Measurements from ENCODE around the gene ZBTB18.
"Not testable (repeated sequence)": the region's sequence is repeated elsewhere in the genome, so short reads cannot be mapped to it uniquely, and the experiment has no call there.

Gene ZBTB18

DNA sequence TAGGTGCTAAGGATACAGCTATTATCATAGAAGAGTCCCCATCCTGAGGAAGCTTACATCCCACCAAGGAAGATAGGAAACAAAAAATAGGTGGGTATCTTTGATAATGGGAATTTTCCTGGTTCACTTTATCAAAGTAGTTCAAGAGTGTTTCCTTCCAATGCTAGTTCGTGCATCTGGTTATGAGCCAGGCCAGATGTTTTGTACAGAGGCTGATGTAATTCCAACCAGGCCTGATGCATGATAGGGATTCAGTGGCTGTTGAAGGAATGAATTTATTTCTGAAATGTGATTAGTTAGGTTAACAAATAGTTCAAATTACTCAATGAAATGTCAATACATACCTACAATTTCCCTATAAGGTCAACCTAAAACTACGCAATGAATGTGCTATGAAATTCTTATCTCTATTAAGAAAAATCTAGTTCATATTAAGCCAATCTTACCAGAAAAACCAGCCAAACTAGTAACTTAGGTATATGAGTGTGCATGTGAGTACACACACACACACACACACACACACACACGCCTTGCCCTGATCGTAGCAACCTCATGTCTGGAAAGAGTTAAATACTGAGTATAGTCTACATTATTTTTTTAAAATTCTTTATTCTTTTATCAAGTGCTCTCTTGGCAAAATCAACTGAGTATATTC is 9.5 kb upstream of the ZBTB18 start:
- DNase-seq: no peak

DNA sequence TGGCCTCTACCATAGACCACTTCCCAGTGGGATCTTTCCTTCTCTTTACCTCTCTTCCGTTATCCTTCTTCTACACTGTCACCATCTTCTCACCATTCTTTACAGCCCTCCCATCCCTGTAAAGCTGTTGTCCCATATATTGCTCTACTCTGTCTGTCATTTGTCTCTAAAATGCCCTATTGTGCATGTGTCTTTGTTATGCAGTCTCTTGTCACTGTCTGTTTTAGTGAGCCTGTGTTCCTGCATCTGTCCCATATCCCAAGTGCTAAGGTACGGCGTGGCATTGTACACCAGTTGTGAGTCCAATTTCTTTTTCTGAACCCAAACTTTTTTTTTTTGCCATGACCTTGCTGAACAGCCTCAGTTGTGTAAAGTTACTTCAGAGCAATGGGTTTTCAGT is 8.8 kb upstream of the ZBTB18 start:
- DNase-seq: no peak

DNA sequence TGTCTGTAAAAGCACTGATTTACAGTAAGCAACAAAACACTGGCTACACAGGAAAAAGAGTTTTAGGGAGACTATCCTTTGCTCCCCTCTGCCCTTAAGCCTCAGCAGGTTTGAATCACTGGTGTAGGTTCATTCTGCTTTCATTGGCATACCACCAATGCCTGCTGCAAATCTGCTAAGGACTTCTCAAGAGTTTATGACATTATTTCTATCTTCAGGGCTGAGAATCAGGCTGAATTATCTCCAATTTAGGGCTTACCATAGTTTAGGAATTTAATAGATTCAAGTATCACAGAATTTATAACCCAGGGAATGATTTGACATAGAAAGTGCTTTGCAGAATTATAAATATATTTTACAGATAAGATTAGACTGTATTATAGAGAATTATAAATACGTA is 6.7 kb upstream of the ZBTB18 start:
- DNase-seq: no peak

DNA sequence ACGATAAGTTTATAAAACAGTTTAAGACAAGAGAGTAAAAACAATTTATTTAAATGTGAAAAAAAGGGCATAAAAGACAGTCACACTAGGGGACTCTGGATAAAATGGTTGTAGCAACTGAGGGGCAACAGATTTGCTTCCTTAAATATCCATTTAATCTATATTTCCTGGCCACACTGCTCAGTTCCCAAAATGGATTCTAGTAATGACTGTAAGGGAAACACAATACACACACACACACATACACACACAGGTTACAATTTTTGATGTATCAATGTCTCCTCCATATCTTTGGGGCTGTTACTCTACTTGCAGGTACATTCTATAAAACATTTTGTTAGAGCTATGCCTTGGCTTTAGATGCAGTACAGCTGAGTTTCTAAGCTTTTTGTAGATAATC is 4.8 kb upstream of the ZBTB18 start:
- DNase-seq: not testable (repeated sequence)

DNA sequence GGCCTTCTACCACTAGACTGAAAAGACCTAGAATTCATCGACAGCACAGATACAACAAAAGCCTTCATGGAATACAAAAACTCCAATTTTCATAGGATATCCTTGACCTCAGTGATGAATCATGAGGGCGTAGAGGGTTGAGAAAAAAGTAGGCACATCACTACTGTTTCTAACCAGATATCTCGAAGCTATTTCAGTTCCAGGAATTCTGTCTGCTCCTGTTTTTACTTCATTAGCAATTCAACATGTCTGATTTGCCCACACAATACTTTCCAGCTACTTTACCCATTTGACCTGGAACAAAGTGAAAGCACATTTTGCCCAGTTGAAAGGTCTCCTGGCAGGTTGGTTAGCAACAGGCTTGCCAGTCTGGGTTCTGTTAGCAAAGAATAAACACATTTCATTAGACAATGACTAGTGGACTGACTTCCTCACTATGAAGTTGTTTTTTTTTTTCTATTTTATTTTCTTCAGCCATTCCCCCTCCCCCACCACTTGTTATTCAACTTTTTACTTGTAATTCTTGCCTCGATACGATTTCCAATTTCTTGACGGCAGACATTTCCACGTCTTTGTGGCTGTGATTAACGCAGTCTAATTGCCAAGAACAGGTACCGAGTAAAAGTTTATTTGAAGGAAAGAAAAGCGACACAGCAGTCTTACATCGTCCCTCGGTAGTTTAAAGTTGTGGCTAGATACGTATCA is 4.0 kb upstream of the ZBTB18 start:
- DNase-seq: no peak

DNA sequence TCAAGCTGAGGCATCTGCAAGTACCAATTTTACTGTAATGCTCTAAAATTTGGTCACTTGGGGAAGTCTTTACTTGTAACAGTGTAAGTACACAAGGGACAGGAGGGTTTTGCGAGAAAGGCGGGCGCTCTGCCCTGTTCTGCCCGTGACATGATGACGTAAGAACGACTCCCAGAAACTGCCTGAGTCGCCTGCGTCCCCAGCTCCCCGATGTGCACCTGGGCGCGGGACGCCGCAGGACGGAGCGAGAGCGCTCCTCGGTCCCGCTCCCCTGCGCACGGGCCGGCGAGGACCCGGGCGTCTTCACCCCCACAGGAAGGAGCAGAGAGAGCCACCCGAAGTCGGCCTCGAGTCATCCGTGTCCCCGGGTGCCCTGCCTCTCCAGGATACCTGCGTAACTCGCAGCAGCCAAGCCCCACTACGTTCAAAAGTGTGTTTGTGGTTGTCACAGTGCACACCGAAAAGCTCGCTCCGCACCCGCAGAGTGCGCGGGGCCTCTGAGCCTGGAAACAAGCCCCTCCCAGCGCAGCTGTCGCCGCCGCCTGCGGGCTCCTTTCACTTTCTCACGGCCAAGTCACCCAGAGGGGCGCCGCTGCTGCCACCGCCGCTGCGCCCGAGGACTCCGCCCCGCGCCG is 3.3 kb upstream of the ZBTB18 start:
- peak in 43 of 58 donors; percentile 34 to 85 (median 73) for DNase-seq

DNA sequence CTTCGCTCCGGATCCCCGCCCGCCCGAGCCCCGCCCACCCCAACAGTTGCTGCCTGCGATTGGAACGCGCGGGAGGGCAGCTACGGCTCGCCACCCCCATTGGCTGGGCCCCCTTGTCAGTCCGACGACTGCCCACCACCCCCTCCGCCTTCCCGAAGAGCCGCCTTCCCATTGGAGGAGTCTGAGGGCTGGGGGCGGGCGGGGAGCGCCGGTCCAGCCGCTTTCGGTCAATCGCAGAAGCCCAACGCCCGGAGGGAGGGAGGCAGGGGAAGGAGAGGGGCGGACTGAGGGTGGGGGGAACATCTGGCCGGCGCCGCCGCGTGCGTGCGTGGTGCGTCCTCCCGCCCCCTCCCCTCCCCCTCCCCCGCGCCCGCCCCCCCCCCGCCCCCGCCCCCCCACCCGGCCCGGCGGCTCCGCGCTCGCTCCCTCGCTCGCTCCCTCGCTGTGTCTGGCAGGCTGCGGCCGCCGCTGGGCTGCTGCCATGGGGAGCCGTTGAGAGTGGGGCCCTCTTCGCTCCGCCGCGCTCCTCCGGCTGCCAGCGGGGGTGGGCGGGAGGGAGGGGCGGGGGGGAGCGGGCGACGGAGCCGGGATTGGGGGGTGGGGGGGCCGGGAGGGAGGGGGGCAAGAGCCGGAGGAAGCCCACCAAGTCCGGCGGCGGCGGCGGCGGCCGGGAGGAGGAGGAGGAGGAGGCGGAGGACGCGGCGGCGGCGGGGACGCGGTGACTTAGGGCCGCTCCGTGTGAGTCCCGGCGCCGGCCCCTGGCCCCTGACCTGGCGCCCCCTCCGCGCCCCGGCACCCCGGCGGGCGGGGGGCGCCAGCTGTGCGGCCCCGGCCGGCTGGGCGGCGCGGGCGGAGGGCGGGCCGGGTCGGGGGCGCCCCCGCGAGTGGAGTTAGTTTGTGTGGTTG is 2.6 kb upstream of the ZBTB18 start:
- DNase-seq: peak; percentile 75 to 100 (median 99)

DNA sequence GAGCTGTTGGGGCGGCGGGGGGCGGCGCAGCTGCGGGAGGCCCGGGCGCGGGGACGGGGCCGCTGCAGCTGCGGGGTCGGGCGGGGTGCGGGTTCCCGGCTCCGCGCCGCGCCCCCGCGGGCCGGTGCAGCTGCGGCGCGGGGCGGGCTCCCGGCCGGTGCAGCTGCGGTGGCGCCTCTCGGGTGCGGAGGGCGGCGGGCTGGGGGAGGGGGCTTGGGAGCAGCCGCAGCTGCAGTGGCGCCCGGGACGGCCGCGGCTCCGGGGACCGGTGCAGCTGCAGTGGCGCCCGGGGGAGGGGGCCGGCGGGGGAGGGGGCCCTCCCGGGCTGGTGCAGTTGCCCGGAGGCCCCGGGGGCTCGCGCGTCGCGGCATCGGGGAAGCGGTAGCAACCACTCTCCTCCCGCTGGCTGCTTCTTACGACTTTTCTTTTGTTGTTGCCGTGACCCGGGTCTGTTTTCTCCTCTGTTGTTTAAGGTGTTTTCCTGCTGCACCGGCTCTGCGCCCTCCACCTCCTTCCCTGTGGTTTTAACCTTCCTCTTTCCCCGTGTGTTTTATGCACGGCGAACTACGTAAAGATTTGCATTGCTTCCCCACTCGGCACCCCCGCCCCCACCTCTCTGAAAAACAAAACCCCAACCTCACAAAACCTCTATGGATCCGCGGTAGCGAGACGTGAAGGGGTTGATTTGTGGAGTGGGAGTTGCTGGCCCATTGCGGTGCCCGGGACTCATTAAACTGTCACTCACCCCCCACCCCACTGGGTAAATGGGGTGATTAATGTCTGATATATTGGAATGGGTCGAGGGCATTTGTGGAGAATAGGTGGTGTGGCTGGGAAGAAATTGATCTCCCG is 1.7 kb upstream of the ZBTB18 start:
- DNase-seq: peak in 37 of 58 donors; percentile 30 to 84 (median 56)

DNA sequence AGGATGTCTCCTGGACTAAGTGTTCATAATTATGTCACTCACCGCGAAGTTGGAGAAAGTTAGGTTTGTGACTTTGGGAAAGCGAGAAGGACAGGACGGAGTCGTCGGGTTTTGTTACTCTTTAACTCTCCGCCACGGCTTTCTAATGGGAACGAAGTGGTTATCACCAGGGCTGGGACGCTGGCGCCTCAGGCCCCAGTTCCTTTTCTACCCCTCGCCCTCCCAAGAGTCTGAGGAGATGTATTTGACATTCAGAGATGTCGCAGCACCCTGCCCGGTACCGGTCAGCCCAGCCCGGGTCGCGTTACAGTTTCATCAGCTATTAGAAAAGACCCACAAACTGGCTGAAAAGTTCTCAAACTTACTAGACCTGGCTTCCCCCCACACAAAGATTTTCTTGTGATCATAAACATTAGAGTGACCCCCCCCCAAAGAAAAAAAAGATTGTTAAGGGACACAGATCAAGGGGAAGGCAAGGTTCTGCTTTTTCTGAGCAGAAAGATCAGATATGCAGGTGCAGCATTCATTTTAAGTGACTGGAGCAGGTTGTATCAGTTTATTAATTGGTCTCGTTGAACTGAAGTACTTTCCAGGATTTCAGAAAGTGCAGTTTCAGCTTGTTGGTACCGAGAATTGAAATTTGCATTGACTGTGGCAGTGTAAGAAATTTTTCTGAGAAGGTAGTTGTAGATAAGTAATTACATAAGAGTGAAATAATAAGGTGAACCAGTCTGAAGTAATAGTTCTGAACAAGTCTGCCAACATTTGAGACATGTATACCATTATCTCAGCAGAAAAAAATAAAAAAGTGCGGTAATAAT is 859 bp upstream of the ZBTB18 start:
- DNase-seq: peak in 10 of 58 donors; percentile 9 to 55 (median 44)

DNA sequence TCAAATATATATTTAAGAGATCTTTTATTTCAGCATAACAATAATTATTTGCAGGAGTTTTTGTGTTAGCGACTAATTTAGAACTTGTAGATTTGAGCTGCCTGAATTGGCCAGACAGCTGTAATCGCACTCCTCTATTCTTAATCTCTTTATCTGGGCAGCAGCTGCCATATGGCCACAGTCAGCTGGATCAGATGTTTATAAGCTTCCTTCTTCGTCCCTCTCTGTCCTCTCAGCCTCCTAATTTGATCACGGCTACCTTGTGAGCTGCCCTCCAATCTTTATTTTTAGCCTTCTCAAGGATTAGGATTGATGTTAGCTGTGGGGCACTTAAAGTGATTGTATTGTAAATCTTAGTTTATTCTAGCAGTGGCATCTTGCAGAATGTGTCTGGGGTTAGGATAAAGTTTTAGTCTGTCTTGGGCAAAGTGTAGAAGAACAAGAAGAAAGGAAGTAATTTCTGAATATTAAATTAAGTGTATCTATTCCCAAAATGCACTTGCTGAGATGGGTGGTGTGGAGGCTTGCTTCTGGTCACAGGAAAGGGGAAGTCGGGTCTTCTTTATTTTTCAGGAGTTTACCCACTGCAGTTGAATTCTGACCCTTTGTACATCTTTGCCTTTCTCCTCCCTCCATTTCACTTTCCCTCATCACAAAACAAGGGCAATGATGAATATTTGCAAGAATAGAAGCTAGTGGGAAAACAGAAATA is 1.1 kb downstream of the ZBTB18 start:
- DNase-seq: peak in 2 of 58 donors; percentile 10 to 20

DNA sequence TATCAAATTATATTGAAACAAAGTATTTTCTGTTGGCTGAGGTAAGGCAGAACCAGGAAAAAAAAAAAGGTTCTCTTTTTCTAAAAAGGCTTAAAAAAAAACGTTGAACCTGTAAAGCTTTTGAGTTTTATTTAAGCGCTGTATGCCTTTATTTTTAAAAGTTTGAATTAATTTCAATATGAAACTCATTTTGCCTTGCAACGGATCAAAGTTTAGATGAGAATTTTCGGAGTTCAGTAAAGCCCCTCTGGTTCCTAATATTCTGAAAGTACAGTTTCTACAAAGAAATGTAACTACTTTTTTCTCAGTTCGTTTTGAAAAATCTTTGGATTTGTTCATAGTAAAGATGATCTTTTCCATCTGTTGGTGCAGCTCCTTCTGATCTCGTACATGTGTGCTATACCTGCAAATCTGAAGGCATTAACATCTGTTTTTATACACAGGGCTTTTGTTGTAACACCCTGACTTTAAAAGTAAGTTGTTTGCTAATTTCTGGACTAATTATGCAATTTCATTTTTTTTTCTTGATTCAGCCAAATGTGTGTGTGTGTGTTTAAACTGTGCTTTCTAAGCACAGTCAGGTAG is 1.7 kb downstream of the ZBTB18 start:
- no peak for DNase-seq

DNA sequence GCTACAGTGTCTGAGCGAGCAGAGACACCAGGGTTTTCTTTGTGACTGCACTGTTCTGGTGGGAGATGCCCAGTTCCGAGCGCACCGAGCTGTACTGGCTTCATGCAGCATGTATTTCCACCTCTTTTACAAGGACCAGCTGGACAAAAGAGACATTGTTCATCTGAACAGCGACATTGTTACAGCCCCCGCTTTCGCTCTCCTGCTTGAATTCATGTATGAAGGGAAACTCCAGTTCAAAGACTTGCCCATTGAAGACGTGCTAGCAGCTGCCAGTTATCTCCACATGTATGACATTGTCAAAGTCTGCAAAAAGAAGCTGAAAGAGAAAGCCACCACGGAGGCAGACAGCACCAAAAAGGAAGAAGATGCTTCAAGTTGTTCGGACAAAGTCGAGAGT is 2.7 kb downstream of the ZBTB18 start:
- peak in 39 of 58 donors; percentile 29 to 87 (median 56) for DNase-seq

DNA sequence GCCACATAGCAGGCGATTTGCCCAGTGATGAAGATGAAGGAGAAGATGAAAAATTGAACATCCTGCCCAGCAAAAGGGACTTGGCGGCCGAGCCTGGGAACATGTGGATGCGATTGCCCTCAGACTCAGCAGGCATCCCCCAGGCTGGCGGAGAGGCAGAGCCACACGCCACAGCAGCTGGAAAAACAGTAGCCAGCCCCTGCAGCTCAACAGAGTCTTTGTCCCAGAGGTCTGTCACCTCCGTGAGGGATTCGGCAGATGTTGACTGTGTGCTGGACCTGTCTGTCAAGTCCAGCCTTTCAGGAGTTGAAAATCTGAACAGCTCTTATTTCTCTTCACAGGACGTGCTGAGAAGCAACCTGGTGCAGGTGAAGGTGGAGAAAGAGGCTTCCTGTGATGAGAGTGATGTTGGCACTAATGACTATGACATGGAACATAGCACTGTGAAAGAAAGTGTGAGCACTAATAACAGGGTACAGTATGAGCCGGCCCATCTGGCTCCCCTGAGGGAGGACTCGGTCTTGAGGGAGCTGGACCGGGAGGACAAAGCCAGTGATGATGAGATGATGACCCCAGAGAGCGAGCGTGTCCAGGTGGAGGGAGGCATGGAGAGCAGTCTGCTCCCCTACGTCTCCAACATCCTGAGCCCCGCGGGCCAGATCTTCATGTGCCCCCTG is 3.3 kb downstream of the ZBTB18 start:
- peak in 18 of 58 donors; percentile 13 to 76 (median 55) for DNase-seq

DNA sequence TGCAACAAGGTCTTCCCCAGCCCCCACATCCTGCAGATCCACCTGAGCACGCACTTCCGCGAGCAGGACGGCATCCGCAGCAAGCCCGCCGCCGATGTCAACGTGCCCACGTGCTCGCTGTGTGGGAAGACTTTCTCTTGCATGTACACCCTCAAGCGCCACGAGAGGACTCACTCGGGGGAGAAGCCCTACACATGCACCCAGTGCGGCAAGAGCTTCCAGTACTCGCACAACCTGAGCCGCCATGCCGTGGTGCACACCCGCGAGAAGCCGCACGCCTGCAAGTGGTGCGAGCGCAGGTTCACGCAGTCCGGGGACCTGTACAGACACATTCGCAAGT is 3.8 kb downstream of the ZBTB18 start:
- peak in 10 of 58 donors; percentile 15 to 52 (median 29) for DNase-seq

DNA sequence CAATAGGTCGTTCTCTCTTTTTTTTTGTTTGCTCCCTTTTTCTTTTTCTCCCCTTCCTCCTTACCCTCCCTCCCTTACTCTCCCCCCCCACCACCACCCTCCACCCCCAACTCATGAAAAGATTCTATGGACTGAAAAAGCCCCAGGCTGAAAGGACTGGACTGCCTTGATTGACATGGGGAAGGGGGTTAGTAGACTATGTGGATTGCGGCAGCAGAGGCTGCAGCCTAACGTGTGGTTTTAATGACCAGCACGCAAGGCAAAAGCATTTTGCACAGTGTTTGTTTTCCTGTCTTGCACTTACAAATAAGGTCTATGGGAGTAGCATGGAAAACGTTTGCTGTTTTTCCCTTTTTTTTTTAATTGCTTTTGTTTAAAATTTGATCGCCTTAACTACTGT is 5.5 kb downstream of the ZBTB18 start:
- no peak for DNase-seq

DNA sequence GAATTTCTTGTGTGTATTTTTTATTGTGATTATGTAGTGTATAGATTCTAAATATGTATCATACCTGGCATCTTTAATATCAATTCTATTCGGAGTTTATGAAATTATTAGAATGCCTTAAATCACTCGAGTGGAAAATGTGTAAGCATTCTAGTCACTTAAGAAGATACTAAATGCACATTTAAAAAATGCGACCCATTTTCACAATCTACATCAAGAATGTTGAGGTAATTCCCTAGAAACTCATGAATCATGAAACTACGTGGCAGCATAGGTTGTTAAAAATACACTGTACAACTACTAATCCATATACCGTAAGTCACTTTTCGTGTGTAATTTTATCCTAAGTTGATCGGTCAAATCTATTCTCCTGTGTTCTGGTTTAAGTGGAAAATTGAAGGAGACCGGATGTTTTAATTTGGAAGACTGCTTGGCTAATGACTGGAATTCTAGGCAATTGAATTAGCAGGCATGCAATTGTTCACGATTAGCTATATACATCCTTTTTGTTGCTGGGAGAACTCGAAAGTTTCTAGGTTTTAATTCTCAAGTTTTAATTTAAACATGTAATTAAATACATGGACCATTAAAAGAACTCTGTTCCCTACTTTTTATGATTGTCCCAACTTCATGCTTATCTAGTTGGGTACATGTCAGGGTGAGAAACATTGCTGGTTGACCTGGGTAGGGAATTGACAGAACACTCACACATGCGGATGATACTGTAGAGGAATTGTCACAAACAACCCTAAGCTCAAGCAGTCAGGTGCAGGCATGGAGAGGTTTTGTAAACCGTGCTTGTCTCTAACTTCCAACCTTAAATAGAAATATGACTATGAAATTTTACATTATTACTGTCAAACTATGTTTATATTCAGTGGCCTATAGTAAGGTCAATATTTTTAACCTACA is 6.6 kb downstream of the ZBTB18 start:
- no peak for DNase-seq

DNA sequence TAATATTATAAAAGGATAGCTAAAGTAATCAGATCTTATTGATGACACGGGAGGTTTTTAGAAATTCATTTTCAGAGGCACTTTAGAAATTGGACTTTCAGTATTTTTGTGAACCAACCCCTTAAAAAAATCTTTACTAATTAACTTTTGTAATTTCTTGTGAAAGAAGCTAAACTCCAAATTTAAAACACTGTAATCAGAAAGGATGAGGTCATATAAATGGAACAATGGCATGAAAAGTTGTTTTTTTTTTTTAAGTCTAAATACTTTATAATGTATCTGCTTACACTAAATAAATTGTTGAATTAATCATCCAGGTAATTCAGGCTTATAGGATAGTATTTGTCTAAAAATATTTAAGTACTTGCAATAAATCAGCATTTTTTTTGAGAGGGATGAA is 9.0 kb downstream of the ZBTB18 start:
- DNase-seq: no peak
